NOMO-1 treated with DMSO at 0.1 percent for 48 hours (cell line): ENCODE measurements around the gene SLC6A1.
"Not testable (repeated sequence)": the region's sequence is repeated elsewhere in the genome, so short reads cannot be mapped to it uniquely, and the experiment has no call there.

Source experiments
- DNase-seq: peaks from one replicate; lab custom pipeline; 2025; ENCODE audit not compliant: unreplicated experiment; lab: John Stamatoyannopoulos, UW

SLC6A1 gene

DNA sequence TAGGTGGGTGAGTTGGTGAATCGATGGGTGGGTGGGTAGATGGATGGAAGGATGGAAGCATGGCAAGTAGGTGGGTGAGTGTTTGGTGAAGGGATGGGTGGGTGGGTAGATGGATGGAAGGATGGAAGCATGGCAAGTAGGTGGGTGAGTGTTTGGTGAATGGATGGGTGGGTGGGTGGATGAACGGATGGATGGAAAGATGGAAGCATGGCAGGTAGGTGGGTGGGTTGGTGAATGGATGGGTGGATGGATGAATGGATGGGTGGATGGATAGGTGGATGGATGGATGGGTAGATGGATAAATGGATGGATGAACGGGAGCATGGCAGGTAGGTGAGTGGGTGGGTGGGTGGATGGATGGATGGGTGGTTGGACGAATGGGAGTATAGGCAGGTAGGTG is 65.1 kb downstream of the SLC6A1 start:
- no peak for DNase-seq

DNA sequence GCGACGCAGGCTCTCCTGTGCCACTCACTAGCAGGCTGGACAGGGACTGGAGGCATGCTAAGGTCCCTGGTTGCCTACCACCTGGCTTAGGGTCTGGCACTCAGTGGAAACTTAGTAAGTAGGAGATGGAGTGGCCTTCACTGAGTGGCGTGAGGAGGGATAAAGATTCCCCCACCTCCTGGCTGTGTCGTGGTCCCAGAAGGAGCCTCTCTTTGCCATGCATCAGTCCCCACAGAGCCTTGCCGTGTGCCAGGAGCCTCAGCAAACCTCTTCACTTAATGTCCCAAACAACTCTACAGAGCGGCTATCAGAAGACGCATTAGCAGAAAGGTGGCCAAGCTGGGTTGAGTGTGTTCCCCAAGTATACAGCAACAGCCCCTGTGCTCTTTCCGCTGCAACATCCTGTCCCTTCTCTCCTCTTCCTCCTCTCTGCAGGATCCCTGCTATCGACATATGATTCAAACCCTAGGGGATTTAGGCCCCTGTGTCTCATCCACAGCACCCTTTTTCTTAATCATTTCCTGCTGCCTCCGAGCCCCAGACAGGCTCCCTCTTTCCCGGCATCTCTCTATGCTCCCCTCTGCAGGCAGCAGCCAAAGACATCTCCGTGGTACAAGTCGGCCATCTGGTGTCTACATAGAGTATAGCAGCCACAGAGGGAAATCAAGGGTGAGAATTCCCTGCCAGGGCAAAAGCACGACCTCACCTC is 66.7 kb downstream of the SLC6A1 start:
- peak; percentile 47 for DNase-seq

GRCh38 chr3:11059799-11060115 is 67.2 kb downstream of the SLC6A1 start:
- no peak for DNase-seq

DNA sequence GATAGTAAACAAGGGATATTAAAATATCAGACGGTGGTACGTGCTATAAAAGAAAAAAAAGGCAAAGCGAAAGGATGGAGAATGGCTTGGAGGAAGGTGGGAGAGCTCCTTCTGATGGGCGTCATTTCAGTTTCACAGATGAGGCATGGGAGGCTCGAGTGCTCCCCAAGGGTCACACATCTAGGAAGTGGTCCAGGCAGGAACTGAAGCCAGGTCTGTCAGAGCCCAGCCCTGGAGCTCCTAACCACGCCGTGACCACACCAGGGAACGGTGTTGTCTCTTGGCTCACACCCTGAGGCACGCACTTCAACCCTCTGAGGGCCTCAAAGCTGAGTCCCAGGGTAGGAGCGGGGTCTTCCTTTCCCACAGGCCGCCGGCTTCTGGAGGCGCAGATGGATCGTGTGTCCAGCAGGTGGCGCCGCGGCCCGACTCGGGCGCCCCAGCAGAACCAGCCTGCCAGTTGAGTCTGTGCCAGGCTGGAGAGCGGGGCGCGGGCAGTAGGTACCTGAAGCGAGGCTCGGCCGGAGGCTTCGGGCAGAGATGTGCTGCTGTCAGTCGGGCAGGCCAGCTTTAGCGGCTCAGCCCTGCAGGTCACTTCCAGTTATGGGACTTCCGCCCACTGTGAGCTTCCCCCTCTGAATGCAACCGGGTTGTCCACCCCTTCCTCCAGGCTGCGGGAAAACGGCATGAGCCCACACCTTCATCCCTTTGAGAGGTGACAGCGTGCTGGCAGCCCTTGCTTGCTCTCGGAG is 68.1 kb downstream of the SLC6A1 start:
- DNase-seq = peak; percentile 56

DNA sequence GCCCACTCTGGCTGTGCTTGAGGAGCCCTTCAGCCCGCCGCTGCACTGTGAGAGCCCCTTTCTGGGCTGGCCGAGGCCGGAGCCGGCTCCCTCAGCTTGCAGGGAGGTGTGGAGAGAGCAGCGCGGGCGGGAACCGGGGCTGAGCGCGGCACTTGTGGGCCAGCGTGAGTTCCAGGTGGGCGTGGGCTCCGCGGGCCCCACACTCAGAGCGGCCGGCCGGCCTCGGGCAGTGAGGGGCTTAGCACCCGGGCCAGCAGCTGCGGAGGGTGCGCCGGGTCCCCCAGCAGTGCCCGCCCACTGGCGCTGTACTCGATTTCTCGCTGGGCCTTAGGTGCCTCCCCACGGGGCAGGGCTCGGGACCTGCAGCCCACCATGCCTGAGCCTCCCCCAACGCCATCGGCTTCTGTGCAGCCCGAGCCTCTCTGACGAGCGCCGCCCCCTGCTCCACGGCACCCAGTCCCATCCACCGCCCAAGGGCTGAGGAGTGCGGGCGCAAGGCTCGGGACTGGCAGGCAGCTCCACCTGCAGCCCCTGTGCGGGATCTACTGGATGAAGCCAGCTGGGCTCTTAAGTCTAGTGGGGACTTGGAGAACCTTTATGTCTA is 68.8 kb downstream of the SLC6A1 start:
- not testable (repeated sequence) for DNase-seq

DNA sequence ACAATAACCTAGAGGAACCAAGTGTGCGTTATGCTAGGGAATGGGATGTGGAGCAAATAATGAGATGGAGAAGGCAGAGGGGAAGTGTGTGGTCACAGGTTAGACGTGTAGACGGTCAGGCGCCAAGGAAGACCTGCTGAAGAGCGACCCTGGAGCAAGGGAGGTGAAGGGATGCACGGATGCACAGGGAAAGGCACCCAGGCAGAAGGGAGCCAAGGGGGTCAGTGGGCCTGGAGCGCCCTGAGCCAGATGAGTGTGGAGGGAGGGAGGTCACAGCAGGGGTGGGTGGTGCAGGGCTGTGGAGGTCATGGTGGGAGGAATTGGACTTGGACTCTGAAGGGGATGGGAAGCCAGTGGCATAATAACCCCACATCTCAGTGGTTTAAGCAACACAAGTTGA is 70.2 kb downstream of the SLC6A1 start:
- no peak for DNase-seq

- no peak for DNase-seq
Measured at GRCh38 chr3:11071096-11071755, 78.7 kb downstream of the SLC6A1 start.

DNA sequence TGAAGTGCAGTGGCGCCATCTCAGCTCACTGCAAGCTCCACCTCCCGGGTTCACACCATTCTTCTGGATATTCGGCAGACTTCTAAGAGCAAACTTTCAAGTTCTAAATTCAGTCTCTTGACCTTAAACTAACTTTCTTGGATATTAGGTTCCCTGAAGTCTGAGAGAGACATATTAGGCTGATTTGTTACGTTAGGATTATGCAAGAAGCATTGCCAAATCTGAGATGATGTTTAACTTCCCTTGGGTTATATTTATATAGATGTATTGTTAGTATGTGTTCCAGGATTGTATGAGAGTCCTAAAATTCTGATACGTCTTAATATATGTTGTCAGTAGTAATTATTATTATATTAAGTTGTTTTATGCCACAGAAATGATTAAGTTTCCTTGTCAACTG is 80.1 kb downstream of the SLC6A1 start:
- DNase-seq = peak; percentile 74

- DNase-seq = no peak
Measured at GRCh38 chr3:11074011-11074410, 81.5 kb downstream of the SLC6A1 start.

GRCh38 chr3:11074451-11074850 is 81.9 kb downstream of the SLC6A1 start:
- DNase-seq = no peak

GRCh38 chr3:11075122-11075521 is 82.6 kb downstream of the SLC6A1 start:
- not testable (repeated sequence) for DNase-seq

GRCh38 chr3:11076711-11077110 is 84.2 kb downstream of the SLC6A1 start:
- DNase-seq = no peak

DNA sequence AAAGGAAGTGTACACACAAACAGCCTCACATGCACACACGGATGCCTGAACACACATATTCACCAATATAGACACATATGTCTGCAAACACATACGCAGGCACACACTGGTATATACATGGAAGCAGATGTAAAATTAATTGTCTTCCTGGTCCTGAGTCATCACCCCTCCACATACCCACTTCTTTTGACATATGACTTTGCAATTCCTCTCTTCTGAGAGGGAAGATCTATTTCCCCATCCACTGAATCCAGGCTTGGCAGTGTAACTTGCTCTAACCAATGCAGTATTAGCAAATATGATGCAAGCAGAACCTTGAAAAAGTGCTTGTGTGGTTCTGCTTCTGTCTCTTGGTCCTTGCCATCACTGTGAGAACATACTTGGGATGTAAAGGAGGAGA is 84.9 kb downstream of the SLC6A1 start:
- DNase-seq = peak; percentile 97

GRCh38 chr3:11078826-11079515 is 86.4 kb downstream of the SLC6A1 start:
- DNase-seq = peak; percentile 93

GRCh38 chr3:11080492-11080891 is 87.9 kb downstream of the SLC6A1 start:
- DNase-seq = peak; percentile 39

DNA sequence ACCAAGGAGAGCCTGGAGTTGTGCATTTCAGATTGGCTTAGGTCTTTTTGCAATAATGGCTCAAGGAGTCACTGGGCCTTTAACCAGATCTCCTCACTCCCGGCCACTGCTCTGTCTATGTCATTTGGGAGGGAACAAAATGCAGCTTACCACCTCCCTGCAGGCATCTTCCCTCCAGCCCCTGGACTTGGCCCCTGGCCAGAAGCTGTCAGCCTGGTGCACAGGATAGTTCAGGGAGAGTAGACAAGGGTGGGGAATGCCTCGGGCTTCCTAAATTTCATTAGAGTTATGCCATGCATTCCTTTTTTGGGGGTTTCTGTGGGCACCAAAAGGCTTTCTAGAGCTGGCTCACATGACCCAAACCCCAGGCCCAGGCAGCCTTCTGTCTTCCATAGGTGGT is 91.5 kb downstream of the SLC6A1 start:
- DNase-seq = no peak

GRCh38 chr3:11084677-11085076 is 92.1 kb downstream of the SLC6A1 start:
- DNase-seq = no peak

GRCh38 chr3:11085093-11085840 is 92.7 kb downstream of the SLC6A1 start:
- DNase-seq = peak; percentile 58

DNA sequence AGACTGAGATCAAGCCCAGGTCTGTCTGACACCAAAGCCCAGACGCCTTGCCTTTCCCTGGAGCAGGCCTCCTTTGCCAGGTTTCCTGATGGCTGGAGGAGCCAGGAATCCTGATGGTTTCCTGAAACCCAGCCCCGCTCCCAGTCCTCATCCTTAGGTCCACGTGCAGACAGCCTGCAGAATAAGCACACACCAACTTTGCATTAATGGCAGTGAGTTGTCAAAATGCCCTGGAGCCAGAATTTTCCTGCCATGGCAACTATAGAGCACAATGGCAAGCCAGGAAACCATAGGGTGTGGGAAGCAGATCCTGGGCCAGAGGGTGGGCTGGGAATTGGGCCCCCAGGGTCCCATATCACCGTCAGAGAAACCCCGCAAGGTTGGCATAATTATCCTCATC is 94.3 kb downstream of the SLC6A1 start:
- no peak for DNase-seq

GRCh38 chr3:11088066-11088465 is 95.5 kb downstream of the SLC6A1 start:
- DNase-seq = no peak

DNA sequence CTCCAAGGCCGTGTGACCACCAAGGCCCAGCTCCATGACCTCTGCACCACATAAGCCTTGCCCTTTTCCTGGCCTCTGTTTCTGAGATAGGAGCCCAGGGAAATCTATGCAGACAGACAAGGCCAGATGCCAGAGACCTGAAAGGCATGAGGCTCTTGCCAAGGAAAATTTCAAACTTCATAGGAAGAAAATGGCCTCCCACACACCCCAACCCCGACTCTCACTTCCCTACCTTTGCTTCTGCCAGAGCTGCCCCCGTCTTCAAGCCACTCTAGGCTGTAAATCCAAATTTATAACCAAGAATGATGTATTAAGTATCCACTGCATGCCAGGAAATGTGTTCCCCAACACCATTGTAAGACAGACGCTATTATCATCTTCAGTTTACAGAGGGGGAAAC is 96.3 kb downstream of the SLC6A1 start:
- no peak for DNase-seq
